GM12872 (cell line): ENCODE results near the gene ZP3.

Experiments used
- TF ChIP-seq, protein P1 (sequence below): IDR thresholded peaks from 3 replicates; pipeline ENCODE4 v1.5.1; 2011; ENCODE audit warnings: low read depth, mild to moderate bottlenecking, low read length, moderate library complexity; ENCODE audit not compliant: insufficient read depth

ZP3 gene

DNA sequence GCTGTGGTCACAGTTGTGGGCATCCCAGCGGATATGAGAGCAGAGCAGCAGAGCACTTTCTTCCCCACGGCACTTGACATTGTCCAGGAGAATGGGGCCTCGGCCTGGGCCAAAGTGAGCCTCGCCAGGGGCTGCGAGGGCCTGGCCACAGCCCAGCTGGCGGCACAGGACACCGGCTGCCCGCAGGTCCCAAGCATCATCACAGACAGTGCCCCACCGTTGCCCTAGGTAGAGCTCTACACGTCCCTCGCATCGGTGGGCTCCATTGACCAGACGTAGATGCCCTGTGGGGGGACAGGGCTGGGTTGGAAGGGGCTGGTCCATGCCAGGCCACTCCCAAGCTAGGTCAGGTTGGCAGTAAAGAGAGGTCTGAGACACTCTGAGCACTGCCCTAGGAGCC, 34.7 kb upstream of the ZP3 start:
- TF ChIP-seq, protein P1, sequence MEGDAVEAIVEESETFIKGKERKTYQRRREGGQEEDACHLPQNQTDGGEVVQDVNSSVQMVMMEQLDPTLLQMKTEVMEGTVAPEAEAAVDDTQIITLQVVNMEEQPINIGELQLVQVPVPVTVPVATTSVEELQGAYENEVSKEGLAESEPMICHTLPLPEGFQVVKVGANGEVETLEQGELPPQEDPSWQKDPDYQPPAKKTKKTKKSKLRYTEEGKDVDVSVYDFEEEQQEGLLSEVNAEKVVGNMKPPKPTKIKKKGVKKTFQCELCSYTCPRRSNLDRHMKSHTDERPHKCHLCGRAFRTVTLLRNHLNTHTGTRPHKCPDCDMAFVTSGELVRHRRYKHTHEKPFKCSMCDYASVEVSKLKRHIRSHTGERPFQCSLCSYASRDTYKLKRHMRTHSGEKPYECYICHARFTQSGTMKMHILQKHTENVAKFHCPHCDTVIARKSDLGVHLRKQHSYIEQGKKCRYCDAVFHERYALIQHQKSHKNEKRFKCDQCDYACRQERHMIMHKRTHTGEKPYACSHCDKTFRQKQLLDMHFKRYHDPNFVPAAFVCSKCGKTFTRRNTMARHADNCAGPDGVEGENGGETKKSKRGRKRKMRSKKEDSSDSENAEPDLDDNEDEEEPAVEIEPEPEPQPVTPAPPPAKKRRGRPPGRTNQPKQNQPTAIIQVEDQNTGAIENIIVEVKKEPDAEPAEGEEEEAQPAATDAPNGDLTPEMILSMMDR: no peak

- TF ChIP-seq, protein P1: no peak
Measured at GRCh38 chr7:76392531-76393115, 32.1 kb upstream of the ZP3 start.

DNA sequence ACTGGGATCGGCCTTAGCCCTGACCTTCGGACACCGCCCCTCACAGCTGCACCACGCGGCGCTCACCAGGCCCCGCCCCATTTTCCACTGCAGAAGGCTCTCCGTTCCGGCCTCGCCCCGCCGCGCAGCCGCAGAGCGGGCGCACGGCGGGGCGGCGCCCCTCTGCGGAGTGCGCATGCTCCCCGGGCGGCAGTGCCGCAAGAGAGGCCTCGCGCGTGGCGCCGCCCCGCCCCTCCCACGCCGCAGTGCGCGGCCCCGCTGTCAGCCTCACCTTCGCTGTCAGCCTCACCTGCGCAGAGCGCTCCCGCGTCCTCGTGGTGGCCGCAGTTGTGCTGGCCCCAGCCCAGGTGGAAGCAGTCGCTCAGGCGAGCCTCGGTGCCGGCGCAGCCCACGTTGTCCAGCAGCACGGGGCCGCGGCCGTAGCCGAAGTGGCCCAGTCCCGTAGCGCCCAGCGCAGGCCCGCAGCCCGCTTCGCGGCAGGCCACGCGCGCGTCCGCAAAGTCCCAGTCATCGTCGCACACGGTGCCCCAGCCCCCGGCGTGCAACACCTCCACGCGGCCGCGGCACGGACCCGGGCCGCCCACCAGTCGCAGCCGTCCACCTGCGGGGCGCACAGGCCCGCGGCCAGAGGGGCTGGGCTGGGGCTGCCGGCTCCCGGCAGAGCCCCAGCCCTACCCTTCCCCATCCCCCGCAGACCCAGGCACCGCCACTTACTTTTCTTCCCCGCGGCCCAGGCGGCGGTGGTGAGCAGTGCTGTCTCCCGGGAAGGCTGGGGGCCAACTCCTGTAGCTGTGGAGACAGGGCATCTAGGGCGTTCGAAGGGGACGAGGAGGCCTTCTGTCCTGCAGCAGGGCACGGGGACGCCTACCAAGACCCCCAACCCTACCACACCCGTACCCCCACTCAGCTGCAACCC, 31.4 kb upstream of the ZP3 start:
- TF ChIP-seq, protein P1: no peak

DNA sequence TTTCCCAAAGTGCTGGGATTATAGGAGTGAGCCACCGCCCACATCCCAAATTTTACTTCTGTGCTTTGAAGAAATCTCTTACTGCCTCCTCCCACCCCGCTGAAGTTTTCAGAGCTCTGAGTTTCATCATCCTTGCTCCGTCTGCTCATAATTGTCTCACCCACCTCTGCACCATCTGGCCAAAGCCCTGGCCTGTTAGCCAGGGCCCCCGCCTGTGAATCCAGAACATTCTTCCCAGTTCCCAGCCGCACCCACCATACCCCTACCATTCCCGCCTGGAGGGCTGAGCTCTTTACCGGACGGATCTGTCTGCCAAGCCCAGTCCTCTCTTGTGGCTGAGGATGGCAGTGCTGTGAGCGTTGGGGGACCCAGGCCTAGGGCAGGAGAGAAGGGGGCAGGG, 29.8 kb upstream of the ZP3 start:
- TF ChIP-seq, protein P1: no peak

GRCh38 chr7:76395965-76396726, 28.6 kb upstream of the ZP3 start:
- TF ChIP-seq, protein P1: no peak

GRCh38 chr7:76396864-76397263, 27.9 kb upstream of the ZP3 start:
- TF ChIP-seq, protein P1: no peak
